GM23338 (cell line): ENCODE data around the gene KLF11. TPM values are rescaled to one million over a fixed set of nuclear protein-coding genes. Genes with fewer than 3 reads are reported as not detected.

Source experiments
- ATAC-seq: fragments of 200-7000 bp; cut with Tn5 transposase; 3 replicates; pipeline ENCODE4 v1.9.1; 2020
- DNase-seq: peaks from one replicate; pipeline ENCODE4 v3.0.0-alpha.2; 2015; ENCODE audit warnings: low spot score
- H2AFZ ChIP-seq: fragments of 200-600 bp; sonication (generic); 2 replicates; pipeline ENCODE4 v1.8.0; 2016; ENCODE audit warnings: antibody characterized with exemption, mild to moderate bottlenecking, moderate library complexity
- H3F3A ChIP-seq: fragments of 200-600 bp; sonication (generic); replicated peaks from 2 replicates; pipeline ENCODE4 v1.8.0; 2017; ENCODE audit warnings: antibody characterized with exemption, mixed run types, low read depth
- H3K27ac ChIP-seq: fragments of 200-600 bp; sonication (generic); 2 replicates; pipeline ENCODE4 v1.6.1; 2016; ENCODE audit warnings: low read depth
- H3K27me3 ChIP-seq: fragments of 200-600 bp; sonication (generic); 2 replicates; pipeline ENCODE4 v1.8.0; 2016; ENCODE audit warnings: mild to moderate bottlenecking, mixed run types, moderate library complexity; ENCODE audit not compliant: insufficient read depth
- H3K36me3 ChIP-seq: fragments of 200-600 bp; sonication (generic); 2 replicates; pipeline ENCODE4 v1.8.0; 2016; ENCODE audit warnings: mild to moderate bottlenecking; ENCODE audit not compliant: insufficient read depth
- H3K4me1 ChIP-seq: fragments of 200-600 bp; sonication (generic); 2 replicates; pipeline ENCODE4 v1.8.0; 2016; ENCODE audit warnings: mild to moderate bottlenecking, moderate library complexity; ENCODE audit not compliant: insufficient read depth
- H3K4me2 ChIP-seq: fragments of 200-600 bp; sonication (generic); 2 replicates; pipeline ENCODE4 v1.7.1; 2017; ENCODE audit warnings: mixed run types
- H3K4me3 ChIP-seq: fragments of 200-600 bp; sonication (generic); 2 replicates; pipeline ENCODE4 v1.6.1; 2016; ENCODE audit warnings: mixed run types
- H3K79me2 ChIP-seq: fragments of 200-600 bp; sonication (generic); replicated peaks from 2 replicates; pipeline ENCODE4 v1.8.0; 2017; ENCODE audit warnings: mild to moderate bottlenecking; ENCODE audit not compliant: insufficient read depth
- H3K9me2 ChIP-seq: fragments of 200-600 bp; sonication (generic); 2 replicates; pipeline ENCODE4 v1.8.0; 2017; ENCODE audit not compliant: insufficient read depth
- H4K20me1 ChIP-seq: fragments of 200-600 bp; sonication (generic); replicated peaks from 2 replicates; pipeline ENCODE4 v1.8.0; 2017; ENCODE audit warnings: mild to moderate bottlenecking; ENCODE audit not compliant: insufficient read depth
- H3K27ac Mint-ChIP-seq: 2 replicates; pipeline ENCODE4 v1.8.0; 2020; ENCODE audit warnings: inconsistent platforms, mild to moderate bottlenecking, moderate library complexity, mixed read lengths
- H3K27me3 Mint-ChIP-seq: 3 replicates; pipeline ENCODE4 v1.8.0; 2022; ENCODE audit warnings: low read depth, mild to moderate bottlenecking, moderate library complexity, mixed read lengths, inconsistent platforms; ENCODE audit not compliant: insufficient read depth, poor library complexity
- H3K36me3 Mint-ChIP-seq: 3 replicates; pipeline ENCODE4 v1.8.0; 2021; ENCODE audit warnings: low read depth, mild to moderate bottlenecking, inconsistent platforms, moderate library complexity, mixed read lengths
- H3K4me1 Mint-ChIP-seq: 3 replicates; pipeline ENCODE4 v1.8.0; 2020; ENCODE audit warnings: mild to moderate bottlenecking, inconsistent platforms, mixed read lengths
- H3K4me3 Mint-ChIP-seq: 3 replicates; pipeline ENCODE4 v1.8.0; 2021; ENCODE audit warnings: moderate library complexity, mild to moderate bottlenecking, inconsistent platforms, mixed read lengths
- H3K9me3 Mint-ChIP-seq: 3 replicates; pipeline ENCODE4 v1.8.0; 2020; ENCODE audit warnings: moderate library complexity, mild to moderate bottlenecking, inconsistent platforms, mixed read lengths
- ETS1 ChIP-seq: IDR thresholded peaks from 2 replicates; pipeline ENCODE4 v1.6.1; 2016; ENCODE audit warnings: antibody characterized with exemption
- JUNB ChIP-seq: IDR thresholded peaks from one replicate; pipeline ENCODE4 v1.6.1; 2016; ENCODE audit warnings: antibody characterized with exemption; ENCODE audit not compliant: unreplicated experiment
- NANOG ChIP-seq: IDR thresholded peaks from 2 replicates; pipeline ENCODE4 v1.6.1; 2016; ENCODE audit warnings: antibody characterized with exemption, borderline replicate concordance
- STAT1 ChIP-seq: IDR thresholded peaks from one replicate; pipeline ENCODE4 v1.6.1; 2016; ENCODE audit warnings: antibody characterized with exemption; ENCODE audit not compliant: unreplicated experiment
- ZNF331 ChIP-seq: fragments of 250-450 bp; sonication (Bioruptor Pico); IDR thresholded peaks from 2 replicates; pipeline ENCODE4 v1.5.0; 2020; ENCODE audit warnings: low read depth, mild to moderate bottlenecking, moderate library complexity
- polyA plus RNA-seq: library from polyadenylated mRNA; unstranded; fragments of >200 nt; fragmentation: Nextera tagmentation; extraction: Ambion mirVana; gene quantifications from 2 replicates; pipeline ENCODE4 v1.2.1, GENCODE V29; 2016
- total RNA-seq: library from RNA; depleted of rRNA; stranded (reverse); fragments of >200 nt; shearing (Covaris generic); gene quantifications from 2 replicates; pipeline ENCODE4 v1.2.3, GENCODE V29; 2014
- TF ChIP-seq, protein P1 (sequence below), 2 experiments: fragments of 200-600 bp in 1 of 2; sonication (generic) in 1 of 2; conservative IDR thresholded peaks; 2 replicates each; pipeline versions ENCODE4 v1.5.1 to v1.6.1; 2016 to 2017; ENCODE audit warnings: antibody characterized with exemption in 2 of 2, low read depth in 2 of 2, mild to moderate bottlenecking in 2 of 2, moderate library complexity in 1 of 2
- TF ChIP-seq, protein P2 (sequence below): fragments of 250-450 bp; sonication (Bioruptor Pico); IDR thresholded peaks from 2 replicates; pipeline ENCODE4 v1.5.0; 2020; ENCODE audit warnings: mild to moderate bottlenecking, moderate library complexity
- TF ChIP-seq, protein P3 (sequence below): IDR thresholded peaks from one replicate; pipeline ENCODE4 v1.6.1; 2018; ENCODE audit warnings: antibody characterized with exemption; ENCODE audit not compliant: unreplicated experiment

KLF11 gene
- total and polyA plus RNA-seq, 2 experiments from 2014 or later: 1.4 to 5.6 TPM

DNA sequence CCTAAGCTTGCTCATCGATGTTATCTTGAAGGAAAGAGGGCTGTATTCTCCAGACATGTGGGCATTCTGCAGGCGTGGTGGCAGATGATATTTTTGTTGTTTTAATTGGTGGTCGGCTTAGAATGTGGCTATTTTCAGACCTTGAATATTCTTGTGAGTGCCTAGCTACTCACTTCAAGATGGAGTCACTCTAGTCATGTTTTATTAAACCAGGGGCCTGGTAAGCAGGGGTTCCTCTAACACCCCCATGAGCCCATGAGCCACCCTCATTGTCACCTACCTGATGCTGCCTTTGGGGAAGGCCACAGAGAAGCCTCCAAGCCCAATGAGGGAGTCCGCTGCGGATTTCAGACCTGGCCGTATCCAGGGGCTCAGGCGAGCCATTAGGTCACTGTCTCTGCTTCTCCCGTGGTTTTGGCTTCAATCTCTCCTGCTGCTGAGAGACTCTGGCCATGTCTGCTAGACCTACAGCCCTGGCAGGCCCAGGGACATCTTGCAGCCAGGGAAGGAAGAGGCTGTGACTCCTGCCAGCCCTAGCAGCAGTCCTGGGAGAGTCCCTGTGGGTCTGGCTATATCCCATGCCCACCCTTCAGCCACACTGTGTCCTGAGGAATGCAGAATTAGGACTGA lies 16.3 kb upstream of the KLF11 start:
- Mint-ChIP-seq H3K27me3 (peaks cover 7% of the 10 kb centered on the region), H3K9me3 (no peaks in the 10 kb centered on the region), H3K4me3 (no peak overlapping the region), H3K36me3 (no peaks in the 10 kb centered on the region), H3K4me1 (peaks cover 16% of the 10 kb centered on the region), H3K27ac (no peak overlapping the region)
- H3K79me2 ChIP-seq: no peaks in the 10 kb centered on the region
- no peak for TF ChIP-seq NANOG
- H3F3A ChIP-seq: no peaks in the 10 kb centered on the region
- DNase-seq: no peak
- ATAC-seq: no peak
- H3K27ac ChIP-seq: no peak overlapping the region
- no peak overlapping the region for H3K4me2 ChIP-seq
- H4K20me1 ChIP-seq: no peaks in the 10 kb centered on the region
- H3K4me1 ChIP-seq: peaks cover 17% of the 10 kb centered on the region
- no peaks in the 10 kb centered on the region for H3K9me2 ChIP-seq
- no peak overlapping the region for H3K4me3 ChIP-seq
- no peak overlapping the region for H2AFZ ChIP-seq
- no peaks in the 10 kb centered on the region for H3K36me3 ChIP-seq
- H3K27me3 ChIP-seq: no peaks in the 10 kb centered on the region

GRCh38 chr2:10027660-10028330 lies 15.6 kb upstream of the KLF11 start:
- no peaks in the 10 kb centered on the region for H3K36me3 Mint-ChIP-seq
- no peak overlapping the region for H3K4me2 ChIP-seq
- TF ChIP-seq, protein P1, sequence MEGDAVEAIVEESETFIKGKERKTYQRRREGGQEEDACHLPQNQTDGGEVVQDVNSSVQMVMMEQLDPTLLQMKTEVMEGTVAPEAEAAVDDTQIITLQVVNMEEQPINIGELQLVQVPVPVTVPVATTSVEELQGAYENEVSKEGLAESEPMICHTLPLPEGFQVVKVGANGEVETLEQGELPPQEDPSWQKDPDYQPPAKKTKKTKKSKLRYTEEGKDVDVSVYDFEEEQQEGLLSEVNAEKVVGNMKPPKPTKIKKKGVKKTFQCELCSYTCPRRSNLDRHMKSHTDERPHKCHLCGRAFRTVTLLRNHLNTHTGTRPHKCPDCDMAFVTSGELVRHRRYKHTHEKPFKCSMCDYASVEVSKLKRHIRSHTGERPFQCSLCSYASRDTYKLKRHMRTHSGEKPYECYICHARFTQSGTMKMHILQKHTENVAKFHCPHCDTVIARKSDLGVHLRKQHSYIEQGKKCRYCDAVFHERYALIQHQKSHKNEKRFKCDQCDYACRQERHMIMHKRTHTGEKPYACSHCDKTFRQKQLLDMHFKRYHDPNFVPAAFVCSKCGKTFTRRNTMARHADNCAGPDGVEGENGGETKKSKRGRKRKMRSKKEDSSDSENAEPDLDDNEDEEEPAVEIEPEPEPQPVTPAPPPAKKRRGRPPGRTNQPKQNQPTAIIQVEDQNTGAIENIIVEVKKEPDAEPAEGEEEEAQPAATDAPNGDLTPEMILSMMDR (conservative IDR thresholded peaks at IDR 0.05; ENCODE audit: low read depth in 2 of 2): no peak
- no peak for TF ChIP-seq JUNB
- TF ChIP-seq ETS1: no peak
- TF ChIP-seq ZNF331 (CRISPR knock-in tag): no peak
- TF ChIP-seq, protein P2, sequence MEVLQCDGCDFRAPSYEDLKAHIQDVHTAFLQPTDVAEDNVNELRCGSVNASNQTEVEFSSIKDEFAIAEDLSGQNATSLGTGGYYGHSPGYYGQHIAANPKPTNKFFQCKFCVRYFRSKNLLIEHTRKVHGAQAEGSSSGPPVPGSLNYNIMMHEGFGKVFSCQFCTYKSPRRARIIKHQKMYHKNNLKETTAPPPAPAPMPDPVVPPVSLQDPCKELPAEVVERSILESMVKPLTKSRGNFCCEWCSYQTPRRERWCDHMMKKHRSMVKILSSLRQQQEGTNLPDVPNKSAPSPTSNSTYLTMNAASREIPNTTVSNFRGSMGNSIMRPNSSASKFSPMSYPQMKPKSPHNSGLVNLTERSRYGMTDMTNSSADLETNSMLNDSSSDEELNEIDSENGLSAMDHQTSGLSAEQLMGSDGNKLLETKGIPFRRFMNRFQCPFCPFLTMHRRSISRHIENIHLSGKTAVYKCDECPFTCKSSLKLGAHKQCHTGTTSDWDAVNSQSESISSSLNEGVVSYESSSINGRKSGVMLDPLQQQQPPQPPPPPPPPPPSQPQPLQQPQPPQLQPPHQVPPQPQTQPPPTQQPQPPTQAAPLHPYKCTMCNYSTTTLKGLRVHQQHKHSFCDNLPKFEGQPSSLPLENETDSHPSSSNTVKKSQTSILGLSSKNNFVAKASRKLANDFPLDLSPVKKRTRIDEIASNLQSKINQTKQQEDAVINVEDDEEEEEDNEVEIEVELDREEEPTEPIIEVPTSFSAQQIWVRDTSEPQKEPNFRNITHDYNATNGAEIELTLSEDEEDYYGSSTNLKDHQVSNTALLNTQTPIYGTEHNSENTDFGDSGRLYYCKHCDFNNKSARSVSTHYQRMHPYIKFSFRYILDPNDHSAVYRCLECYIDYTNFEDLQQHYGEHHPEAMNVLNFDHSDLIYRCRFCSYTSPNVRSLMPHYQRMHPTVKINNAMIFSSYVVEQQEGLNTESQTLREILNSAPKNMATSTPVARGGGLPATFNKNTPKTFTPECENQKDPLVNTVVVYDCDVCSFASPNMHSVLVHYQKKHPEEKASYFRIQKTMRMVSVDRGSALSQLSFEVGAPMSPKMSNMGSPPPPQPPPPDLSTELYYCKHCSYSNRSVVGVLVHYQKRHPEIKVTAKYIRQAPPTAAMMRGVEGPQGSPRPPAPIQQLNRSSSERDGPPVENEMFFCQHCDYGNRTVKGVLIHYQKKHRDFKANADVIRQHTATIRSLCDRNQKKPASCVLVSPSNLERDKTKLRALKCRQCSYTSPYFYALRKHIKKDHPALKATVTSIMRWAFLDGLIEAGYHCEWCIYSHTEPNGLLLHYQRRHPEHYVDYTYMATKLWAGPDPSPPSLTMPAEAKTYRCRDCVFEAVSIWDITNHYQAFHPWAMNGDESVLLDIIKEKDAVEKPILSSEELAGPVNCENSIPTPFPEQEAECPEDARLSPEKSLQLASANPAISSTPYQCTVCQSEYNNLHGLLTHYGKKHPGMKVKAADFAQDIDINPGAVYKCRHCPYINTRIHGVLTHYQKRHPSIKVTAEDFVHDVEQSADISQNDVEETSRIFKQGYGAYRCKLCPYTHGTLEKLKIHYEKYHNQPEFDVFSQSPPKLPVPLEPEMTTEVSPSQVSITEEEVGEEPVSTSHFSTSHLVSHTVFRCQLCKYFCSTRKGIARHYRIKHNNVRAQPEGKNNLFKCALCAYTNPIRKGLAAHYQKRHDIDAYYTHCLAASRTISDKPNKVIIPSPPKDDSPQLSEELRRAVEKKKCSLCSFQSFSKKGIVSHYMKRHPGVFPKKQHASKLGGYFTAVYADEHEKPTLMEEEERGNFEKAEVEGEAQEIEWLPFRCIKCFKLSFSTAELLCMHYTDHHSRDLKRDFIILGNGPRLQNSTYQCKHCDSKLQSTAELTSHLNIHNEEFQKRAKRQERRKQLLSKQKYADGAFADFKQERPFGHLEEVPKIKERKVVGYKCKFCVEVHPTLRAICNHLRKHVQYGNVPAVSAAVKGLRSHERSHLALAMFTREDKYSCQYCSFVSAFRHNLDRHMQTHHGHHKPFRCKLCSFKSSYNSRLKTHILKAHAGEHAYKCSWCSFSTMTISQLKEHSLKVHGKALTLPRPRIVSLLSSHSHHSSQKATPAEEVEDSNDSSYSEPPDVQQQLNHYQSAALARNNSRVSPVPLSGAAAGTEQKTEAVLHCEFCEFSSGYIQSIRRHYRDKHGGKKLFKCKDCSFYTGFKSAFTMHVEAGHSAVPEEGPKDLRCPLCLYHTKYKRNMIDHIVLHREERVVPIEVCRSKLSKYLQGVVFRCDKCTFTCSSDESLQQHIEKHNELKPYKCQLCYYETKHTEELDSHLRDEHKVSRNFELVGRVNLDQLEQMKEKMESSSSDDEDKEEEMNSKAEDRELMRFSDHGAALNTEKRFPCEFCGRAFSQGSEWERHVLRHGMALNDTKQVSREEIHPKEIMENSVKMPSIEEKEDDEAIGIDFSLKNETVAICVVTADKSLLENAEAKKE (CRISPR knock-in tag): no peak
- TF ChIP-seq, protein P3, sequence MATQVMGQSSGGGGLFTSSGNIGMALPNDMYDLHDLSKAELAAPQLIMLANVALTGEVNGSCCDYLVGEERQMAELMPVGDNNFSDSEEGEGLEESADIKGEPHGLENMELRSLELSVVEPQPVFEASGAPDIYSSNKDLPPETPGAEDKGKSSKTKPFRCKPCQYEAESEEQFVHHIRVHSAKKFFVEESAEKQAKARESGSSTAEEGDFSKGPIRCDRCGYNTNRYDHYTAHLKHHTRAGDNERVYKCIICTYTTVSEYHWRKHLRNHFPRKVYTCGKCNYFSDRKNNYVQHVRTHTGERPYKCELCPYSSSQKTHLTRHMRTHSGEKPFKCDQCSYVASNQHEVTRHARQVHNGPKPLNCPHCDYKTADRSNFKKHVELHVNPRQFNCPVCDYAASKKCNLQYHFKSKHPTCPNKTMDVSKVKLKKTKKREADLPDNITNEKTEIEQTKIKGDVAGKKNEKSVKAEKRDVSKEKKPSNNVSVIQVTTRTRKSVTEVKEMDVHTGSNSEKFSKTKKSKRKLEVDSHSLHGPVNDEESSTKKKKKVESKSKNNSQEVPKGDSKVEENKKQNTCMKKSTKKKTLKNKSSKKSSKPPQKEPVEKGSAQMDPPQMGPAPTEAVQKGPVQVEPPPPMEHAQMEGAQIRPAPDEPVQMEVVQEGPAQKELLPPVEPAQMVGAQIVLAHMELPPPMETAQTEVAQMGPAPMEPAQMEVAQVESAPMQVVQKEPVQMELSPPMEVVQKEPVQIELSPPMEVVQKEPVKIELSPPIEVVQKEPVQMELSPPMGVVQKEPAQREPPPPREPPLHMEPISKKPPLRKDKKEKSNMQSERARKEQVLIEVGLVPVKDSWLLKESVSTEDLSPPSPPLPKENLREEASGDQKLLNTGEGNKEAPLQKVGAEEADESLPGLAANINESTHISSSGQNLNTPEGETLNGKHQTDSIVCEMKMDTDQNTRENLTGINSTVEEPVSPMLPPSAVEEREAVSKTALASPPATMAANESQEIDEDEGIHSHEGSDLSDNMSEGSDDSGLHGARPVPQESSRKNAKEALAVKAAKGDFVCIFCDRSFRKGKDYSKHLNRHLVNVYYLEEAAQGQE: no peak
- TF ChIP-seq STAT1: no peak

More at GRCh38 chr2:10027660-10028330, 15.6 kb upstream of the KLF11 start:
- peaks cover 7% of the 10 kb centered on the region for H3K27me3 Mint-ChIP-seq
- Histone ChIP-seq H3K4me1 (peaks cover 17% of the 10 kb centered on the region), H4K20me1 (no peaks in the 10 kb centered on the region), H3F3A (no peaks in the 10 kb centered on the region), H3K36me3 (no peaks in the 10 kb centered on the region), H3K27me3 (no peaks in the 10 kb centered on the region), H3K79me2 (no peaks in the 10 kb centered on the region), H3K4me3 (no peak overlapping the region), H2AFZ (peak overlapping the region; percentile 92; the same call in 1 of the 2 replicates), H3K9me2 (no peaks in the 10 kb centered on the region), H3K27ac (no peak overlapping the region)
- H3K4me3 Mint-ChIP-seq: no peak overlapping the region
- H3K9me3 Mint-ChIP-seq: no peaks in the 10 kb centered on the region
- peaks cover 16% of the 10 kb centered on the region for H3K4me1 Mint-ChIP-seq
- no peak for DNase-seq
- H3K27ac Mint-ChIP-seq: no peak overlapping the region
- no peak for ATAC-seq
